ELR (cell line): Measurements from ENCODE around the gene AKAIN1.

ENCODE experiments used
- DNase-seq: peaks from one replicate; pipeline ENCODE4 v3.0.0-alpha.2; 2015; ENCODE audit warnings: low read depth

AKAIN1 gene, protein sequence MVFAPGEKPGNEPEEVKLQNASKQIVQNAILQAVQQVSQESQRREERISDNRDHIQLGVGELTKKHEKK

DNA sequence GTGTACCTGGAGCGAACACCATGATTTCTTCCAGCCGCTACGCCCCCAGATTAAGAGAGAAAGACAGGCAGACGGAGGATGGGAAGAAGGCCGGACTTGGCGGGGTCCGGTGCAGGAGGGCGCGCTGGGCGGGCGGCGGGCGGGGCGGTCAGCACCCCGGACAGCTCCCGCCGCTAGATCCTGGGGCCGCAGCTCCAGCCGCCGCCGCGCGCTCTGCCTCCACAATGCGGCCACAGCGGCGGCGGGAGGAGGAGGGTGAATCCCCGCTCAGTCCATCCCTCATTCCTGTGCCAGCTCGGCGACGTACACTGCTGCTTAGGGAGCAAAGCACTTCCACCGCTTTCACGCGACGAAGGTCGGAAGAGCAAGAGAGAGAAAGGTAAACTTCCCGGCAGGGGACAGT, at the start of gene AKAIN1:
Gene AKAIN1, minus strand, starts transcription at position 226 of the 403 bp plus-strand sequence. Its CDS starts 204 bp downstream, at position 22.
- DNase-seq = no peak

DNA sequence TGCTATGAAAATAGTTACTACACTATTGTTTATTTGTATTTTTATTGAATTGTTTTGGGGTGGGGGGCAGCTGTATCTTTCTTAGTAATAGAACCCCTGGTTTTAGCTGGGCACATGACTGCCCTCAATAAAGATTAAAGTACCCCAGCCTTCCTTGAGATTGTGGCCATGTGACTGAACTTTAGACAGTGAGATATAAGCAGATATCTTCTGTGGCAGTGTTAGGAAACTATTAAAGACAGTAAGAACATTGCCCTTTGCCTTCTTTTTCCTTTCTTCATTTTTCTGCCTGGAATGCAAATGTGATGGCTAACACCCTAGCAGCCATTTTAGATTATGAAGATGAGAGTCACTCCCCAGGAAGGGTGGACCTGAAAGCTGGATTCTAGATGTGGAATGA, 47.9 kb upstream of the AKAIN1 start:
- DNase-seq = no peak

DNA sequence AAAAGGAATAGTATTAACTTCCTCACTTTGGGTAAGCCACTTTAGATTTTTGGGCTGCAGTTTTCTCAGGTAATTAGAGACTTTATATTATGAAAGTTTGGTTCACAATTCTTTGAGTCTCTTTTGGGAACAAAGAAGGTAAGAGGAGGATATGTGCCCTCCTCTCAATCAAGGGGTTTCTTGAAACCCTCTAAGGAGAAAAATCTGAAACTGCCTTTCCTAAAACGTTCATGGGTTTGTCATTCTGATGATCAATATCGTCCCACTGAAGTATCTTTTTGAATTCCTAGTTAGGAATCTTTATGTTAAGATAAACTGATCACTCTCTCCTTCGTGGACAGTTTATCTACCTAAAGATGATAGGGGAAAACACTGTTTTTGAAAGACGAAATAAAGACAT, 42.4 kb upstream of the AKAIN1 start:
- no peak for DNase-seq

DNA sequence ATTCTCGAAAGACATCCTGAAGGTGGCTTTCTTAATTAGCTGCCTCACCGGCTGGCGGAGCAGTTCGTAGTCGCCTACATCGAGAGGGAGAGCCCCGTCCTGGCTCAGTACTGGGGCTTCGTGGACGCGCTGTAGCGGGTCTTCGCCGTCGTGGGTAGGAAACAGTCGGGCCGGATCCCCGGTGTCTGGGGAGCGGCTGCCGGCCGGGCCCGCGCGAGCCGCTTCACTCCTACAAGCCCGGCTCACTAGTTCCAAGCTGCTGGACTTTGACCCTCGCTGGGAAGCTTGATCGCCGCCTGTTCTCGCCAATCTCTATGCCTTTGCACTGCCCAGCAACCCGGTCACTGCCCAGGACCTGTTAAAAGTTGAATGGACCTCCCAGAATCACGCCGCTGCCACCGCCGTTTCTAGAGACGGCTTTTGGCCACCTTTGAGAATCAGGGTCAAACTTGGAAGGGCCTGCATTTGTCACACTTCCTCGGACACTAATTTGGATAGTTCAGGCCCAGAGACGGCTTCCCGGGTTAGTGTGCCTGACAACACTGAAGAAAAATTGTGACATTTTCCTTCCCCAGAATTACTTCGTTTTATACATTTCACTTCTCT, 41.4 kb upstream of the AKAIN1 start:
- DNase-seq = peak; percentile 45

DNA sequence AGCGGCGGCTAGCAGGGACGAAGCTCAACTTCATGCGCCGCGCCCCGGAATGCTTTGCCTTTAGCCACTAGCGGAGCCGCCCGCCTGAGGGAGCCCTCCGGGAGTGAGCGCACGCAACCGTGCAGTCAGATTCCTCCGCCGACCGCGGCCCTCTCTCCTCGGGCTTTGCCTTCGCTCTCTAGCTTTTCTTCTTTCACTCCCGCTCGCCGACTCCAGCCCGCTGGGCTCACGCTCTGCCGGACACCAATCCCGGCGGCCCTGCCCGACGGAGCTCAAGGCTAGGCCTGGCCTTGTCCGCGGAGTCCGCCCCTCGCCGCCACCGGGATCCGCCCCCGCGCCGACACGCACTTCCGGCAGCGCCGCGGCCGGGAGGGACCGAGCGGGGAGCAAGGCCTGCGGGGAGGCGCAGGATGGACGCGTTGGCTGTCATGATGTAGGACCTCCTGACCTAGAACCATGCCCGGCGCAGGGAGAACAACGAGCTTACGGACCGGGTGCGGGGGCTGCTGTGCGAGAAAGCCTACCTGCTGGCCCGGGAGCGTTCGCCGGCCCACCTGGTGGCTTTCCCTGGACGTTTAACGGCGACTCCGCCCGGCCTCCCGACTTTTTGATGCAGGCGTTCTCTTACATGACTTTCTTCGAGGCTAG, 40.8 kb upstream of the AKAIN1 start:
- peak; percentile 86 for DNase-seq

DNA sequence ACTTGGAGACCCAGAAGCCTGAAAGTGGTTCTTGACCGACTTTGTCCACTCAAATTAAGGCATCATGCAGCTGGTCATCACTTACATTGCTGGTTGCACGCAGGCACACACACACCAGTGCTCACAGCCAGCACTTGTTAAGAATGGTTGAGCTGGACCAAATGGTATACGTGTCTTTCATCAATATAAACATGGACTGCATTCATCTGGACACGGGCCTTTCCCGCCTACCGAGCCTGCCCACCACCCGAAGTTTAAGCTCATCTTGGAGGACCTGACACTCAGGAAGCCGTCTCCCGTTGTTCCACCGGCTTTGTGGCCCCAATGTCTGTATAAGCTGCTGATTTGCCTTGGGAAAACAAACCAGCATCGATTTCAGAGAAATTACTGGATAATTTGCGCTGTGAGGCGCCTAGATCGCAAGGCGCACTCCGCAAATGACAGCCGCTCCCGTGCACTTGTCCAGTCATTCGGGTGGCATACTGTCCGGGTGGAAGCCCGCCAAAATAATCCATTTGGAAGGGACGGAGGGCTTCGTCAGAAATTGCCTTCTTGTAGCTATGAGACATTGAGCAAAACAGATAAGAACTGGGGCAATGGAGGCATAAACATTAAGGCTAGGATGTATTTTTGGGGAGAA, 40.1 kb upstream of the AKAIN1 start:
- no peak for DNase-seq

DNA sequence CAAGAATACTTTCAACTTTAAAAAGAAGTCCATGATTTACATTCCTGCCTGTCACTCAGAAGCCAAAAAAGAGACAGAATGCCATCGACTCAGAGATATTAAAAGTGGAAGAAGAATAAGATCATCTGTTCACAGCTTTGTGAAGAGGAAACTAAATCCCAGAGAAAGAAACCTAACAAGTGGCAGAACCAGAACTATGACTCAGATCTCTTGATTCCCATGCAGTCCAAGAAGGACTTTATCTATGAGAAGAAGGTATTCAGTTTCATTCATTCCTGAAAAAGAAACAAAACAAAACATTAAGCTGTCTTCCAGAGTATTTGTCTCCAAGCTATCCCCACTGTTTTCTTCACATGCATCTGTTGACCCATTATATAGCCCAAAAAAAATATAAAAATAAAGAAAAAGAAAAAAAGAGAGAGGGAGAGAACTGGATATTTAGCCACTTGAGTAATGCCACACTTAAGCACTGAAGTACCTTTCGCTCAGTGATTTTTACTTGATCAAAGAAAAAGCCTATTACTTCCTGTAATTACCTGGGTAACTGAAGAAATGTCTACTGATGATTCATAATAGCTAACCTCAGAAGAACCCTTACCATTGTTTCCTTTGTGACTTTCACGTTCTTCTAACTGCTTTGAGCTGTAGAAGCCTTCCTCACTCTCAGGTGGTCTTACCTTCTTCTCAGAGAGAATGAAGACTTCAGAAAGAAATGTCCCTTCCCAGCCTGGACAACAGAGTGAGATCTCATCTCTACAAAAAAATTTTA, 17.7 kb upstream of the AKAIN1 start:
- DNase-seq = no peak

DNA sequence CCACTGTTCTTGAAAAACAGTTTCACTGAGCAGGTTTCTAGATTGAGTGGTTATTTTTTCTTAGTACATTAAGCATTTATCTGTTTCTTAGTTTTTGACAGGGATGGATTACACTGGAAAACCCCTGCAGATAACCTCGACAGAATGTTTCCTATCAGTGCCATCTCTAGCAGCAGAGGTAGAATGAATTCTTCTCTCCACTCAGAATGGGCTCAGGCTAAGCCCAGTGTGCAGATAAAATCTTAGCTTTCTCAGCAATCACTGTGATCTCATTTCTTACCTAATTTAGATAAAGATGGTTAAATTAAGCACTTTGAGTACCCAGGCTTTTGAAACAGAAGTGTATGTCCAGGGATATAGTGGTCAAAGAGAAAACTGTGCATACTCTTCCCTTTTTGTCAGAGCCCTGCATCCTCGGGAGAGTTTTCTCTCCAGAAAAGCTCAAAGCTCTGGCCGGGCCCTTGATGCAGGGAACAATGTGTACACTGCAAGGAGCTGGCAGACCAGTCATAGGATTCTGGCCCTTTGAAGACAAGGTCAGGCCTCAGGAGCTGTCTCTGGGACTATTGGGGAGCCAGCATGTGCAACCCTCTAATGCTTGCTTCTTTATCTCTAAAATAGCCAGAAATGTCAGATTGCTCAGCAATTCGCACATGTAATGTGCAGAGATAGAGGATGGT, 10.6 kb upstream of the AKAIN1 start:
- no peak for DNase-seq

DNA sequence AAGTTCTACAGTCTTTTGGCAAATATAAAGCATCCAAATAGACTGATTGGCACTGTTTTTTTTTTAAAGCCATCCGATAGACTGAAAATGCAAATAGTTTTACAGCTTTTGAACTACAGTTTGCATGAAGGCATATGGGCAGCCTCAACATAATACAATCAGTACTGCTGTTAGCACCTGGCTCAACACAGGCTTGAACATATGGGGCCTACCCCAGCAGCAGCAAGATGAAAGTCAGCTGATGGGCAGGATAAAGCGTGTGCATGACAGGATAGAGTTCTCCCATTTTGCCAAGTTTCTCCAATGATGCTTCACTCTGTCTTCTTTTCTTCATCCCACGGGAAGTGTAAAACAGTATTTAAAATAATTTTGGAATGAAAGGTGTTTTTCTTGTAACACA, 1.3 kb upstream of the AKAIN1 start:
- DNase-seq = no peak

DNA sequence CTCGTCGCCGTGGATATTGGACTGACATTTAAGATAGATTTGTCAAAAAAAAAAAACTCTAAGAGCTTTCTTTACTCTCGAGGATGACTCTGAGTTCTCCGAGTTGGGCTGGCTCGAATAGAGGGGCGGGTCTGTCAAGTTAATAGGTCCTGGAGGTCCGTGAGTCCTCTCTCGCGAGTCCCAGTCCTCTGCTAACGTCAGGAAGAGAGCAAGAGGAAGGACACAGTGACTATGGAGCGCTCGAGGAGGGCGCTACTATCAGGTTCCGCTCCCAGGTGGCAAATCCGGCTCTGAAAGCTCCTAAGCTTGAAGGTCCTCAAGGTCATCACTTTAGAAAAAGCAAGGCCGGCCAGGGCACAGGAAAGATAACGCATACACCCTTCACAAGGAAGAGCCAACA, 404 bp upstream of the AKAIN1 start:
- no peak for DNase-seq

DNA sequence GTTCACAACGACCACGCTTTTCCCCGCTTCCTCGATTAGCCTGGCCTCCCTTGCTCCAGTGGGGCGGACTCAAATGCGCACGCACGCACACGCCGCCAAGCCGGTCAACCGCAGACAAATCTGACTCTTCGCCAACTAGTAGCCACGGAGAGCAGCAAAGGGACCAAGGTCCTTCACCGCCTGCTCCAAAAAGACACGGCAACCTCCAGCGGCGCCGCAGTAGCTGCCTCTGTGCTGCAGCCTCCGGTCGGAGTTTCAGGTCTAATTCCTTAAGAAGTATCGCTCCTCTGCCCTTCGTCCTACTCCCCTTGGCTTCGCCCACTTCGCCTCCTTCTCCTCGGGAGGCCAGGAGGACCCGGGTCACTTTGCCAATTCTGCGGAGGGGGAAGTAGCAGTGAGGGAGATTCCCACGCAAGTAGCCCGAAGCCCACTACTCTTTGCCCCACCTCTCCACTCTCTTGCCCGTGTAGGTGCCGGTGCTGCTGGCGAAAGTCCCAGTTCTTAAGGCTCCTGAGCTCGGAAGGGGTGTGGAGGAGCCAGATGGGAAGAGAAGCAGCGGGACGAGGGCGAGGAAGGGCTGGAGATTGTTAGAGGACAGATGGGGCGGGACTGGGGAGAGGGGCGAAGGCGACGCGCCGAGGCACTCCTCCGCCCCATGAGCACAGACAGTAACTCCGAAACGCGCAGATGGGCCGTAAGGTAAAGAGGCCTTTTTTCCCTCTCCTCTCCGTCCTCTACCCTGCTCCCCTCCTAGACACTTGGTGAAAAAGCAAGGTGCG, 615 bp downstream of the AKAIN1 start:
- DNase-seq = no peak

DNA sequence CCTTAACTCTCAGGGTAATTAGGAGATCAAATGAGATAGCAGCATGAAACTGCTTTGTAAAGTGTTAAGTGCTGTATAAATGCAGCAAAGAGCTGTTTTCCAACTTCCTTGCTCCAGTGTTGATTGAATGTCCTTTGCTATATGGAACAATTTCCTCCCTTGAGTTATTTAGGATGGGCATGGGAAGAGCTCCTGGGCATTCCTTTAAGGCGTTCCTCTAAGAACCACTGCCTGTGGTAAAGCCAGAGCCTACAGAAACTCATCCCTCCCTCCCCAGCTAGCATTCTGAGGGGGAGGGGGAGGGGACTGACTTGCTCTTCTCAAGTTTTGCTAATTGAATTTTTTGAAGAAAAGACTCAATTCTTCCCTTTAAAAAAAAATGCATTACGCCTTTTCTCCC, 1.4 kb downstream of the AKAIN1 start:
- no peak for DNase-seq

DNA sequence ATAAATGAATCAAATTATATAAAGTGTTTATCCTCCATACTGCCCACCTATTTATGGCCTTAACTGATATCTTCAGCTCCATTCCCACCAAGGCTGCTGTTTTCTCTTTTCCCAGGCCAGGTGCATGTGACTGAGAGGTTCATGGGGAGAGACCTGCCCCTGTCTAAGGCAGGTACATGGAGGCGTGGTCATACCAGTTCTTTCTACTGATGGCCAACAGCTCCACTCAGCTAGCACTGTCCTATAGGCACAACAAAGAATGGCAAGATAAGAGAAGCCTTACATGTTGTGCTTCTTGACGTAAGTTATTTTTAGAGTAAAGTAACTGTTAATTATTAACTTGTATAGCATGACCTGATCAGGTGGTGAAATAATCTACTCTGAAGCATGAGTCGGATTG, 16.8 kb downstream of the AKAIN1 start:
- no peak for DNase-seq

DNA sequence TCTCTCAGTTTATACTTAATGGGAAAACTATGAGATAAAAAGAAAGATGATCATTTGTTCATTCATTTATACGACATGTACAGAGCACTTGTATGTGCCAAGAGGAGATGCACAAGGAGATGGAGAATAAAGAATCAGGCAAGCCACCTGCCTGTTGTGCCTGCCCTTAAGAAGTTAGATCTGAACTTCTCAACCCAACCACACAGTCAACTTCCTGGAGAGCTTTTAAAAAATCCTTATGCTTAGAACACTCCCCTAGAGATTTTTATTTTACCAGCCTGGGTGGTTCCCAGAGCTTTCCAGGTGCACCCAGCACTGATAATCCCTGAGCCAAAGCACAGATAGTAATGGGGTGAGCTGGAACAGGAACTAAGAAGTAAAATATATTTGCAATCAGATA, 18.5 kb downstream of the AKAIN1 start:
- DNase-seq = no peak

DNA sequence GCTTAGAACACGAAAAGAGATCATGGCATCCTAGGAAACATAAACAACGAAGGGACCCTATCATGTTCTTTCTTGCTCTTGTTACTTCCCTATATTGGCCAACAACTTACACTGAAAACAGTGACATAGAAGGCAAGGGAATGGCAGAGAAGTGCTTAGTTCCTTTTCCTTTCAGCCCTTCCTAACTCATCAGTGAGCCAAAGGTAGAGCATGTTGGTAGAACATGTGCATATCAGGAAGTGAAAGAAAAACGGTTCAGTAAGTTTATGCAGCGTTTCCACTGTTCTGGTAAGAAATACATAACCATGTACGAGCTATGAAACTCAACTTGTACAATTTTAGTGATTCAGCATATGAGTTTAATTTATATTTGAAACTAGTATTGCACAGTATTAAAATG, 21.7 kb downstream of the AKAIN1 start:
- no peak for DNase-seq

DNA sequence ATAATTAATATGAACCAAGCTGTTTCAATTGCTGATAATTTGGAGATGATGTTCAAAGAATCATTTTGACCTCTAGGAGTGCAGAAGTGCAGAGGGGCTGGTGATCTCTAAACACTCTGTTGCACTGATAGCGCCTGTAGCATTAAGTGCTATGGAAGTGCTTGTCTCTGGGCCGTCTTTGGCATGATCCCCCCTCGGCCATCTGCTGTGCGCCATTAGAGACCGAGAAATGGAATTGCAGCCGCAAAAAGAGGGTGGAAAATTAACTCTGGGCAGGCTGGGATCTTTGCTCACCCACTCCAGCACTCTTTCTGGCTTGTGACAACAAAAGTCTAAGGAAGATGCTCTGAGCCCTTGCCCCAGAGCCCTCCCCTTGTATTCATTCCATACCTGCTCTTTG, 23.4 kb downstream of the AKAIN1 start:
- no peak for DNase-seq

DNA sequence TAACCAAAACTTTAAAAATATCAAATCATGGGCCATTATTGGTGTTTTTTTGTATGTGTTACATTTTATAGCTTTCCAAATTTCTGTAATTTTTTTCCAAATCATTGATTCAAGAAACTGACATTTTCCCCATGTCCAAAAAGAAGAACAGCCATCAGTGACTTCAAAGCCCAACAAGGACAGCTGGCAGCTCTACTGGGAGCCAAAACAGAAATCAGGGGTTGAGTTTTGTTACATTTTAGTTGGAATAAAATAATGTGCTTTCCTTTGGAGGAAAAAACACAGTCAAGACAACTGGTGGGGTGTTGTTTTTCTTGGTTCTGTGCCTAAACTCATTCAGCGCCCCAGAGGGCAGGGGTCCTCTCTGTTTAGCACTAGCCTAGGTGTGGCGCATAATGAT, 23.8 kb downstream of the AKAIN1 start:
- no peak for DNase-seq

DNA sequence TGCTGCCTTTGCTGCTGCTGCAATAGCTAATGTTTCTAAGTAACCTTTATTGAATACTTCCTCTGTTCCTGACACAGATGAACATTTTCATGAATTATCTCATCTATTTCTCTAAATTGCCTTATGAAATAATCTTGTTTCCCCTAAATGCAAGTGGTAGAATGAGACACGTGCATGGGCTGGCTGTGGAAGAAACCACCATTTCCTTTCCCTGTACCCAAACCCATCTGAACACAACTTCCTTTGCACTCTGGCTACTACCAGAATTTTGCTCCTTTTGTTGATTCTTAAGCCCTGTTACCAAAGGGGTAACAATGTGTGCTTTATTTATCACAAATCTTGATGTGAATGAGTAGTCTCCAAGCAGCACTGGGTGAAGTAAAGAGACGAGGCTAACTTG, 29.2 kb downstream of the AKAIN1 start:
- DNase-seq = no peak

DNA sequence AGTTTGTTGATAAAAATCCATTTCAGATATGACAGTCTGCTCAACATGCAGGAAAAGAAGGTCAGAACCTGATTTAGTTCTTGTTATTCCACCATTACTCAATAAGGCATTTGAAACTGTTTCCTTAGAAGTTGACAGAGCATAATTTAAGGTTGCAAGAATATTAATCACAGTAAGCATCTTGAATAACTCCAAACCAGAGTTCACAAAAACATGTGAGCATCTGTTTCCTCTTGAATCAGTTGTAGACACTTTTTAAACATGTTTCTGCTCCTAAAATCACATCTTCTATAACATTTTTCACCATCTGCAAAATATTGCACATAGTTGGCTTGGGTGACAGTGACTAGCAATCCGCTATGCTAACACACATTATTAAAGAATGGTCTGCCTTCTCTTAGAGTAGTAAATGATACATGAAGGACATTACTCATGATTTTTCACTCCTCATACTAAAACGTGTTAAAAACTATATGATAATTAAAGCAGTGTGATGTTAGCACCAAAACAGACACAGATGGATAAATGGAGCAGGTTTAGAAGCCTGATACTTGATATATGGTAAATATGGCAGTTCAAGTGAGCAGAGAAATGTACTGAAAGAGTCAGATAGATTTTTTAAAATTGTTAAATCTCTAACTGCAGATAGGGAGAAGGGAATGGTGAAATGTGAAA, 30.3 kb downstream of the AKAIN1 start:
- DNase-seq = no peak

DNA sequence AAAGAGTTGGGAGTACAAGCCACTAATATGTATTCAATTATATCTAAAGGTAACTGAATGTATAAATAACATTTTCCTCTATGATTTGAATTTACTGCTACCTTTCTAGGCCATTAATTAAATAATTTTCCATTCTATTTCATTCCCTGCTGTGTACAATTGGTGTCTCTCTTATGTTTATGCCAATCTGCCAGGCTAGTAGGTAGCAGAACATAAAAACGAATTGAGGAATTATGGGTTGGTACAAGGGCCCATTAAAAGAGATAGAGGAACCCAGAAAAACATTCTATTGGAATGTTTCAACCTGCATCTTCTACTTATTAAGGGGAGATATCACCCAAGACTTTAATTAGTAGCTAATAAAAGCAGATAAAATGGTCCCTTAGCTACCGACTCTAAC, 32.2 kb downstream of the AKAIN1 start:
- DNase-seq = no peak

DNA sequence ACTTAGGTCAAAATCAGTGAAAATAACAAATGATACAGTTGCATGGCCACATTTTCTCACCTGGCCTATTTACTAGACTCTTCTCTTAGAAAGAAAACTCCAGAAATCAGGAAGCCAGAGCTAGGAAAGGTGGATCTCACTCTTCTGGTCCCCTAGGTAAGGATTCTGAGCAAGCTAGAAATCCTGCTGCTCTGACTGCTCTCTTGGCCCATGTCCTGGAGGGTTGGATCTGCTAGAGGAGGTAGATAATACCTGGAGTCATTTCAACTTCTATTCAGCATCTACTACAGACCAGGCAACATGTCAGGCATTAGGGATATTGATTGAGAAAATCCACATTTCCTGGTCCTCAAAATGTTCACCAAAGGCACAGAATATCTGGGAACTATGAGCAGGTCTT, 34.9 kb downstream of the AKAIN1 start:
- DNase-seq = no peak
